Suppressor macrophage (primary cell): ENCODE data around the gene CAMK2G.
"Not testable (repeated sequence)": the region's sequence is repeated elsewhere in the genome, so short reads cannot be mapped to it uniquely, and the experiment has no call there.

Experiments used
- DNase-seq, 4 experiments: peaks; one replicate each; pipeline ENCODE4 v3.0.0-alpha.2; 2020 to 2022

Gene CAMK2G

GRCh38 chr10:73809061-73809818 lies 65.1 kb downstream of the CAMK2G start:
- DNase-seq: peak in 2 of 4 experiments; percentile 17 to 42

DNA sequence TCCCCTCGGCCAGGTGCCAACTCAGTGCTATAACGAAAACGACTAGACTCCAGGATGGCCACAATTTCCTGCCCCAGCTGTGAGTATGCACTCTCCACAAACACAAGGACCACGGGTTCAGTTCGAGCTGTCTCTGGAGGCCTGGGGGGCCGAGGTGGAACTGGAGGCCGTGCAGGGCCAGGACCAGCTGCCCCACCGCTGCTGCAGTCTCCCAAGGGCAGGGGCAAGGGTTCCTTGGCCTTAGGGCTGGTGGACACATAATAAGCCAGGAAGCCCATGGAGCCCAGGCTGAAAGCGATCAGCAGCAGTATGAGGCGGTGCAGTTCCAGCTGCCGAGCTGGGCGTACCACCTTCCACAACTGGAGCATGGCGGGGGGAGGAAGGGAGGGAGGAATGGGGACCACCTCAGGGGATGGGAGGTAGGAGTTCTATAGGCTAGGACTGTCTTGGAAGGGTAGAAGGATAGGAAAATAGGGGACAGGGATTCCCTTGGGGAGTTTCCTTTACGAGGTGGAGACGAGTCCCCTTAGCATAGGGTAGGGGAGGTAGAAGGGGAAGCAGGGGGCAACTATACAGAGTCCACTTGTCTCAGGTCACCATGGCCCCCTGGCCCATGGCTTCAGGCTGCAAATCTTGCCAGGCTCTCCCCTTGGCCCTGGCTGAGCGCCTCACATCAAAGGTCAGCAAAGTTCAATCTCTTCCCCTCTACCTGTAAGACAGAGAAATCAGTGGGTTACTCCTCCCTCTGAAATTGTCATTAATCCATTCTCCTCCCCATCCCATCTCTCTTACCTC lies 66.1 kb downstream of the CAMK2G start:
- no peak for DNase-seq

DNA sequence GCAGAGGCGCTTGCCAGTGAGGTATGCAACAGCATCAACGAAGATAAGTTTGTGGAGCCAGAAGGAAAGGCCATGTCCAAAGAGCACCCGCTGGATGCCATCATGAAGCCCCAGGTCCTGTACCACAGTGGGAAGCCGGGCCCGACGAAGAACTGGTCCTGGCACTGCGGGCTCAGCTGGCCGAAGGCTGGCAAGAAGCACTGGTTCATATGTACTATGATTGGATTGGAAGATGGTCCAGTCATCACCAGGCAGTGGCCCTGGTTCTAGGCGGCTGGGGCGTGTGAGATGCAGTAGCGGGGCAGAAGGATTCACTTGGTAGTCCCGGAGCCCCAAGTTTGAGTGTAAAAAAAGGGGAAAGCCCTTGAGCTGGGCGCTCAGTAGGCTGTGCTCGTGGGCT lies 66.9 kb downstream of the CAMK2G start:
- no peak for DNase-seq

GRCh38 chr10:73806176-73806950 lies 68.0 kb downstream of the CAMK2G start:
- DNase-seq: no peak

GRCh38 chr10:73803680-73804286 lies 70.6 kb downstream of the CAMK2G start:
- peak; percentile 25 to 71 (median 61) for DNase-seq

DNA sequence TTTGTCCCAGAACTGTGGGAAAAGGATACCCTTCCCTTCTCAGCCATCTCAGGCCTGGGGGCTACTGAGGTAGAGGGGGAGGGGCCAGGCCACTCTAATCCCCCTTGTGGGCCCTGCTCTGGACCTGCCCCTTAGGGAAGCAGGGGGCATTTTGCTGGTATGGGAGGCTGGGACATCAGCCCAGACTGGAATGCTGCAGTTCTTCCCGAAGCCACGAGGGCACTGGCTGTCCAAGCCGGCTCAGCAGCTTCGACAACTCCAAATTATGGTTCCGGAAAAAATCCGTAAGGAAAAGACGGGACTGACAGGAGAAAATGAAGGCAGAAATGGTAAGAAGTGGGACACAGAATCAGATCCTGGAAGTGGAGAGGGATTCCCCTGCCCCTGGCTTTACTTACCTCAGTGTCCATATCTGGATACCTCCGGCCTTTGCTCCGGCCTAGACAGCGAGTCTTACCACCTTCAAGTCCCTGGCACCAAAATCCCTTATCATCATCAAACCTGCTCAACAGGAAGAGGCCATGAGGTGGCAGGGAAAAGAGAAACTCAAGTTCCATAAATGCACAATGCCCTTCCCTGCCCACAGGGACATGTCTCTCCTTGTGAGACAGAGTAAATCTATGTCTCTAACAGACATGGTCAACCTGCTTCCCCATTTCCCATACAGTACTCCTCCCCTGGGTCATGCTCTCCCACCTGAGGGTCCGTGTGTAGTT lies 71.9 kb downstream of the CAMK2G start:
- DNase-seq: no peak

GRCh38 chr10:73801253-73801590 lies 73.1 kb downstream of the CAMK2G start:
- no peak for DNase-seq

- no peak for DNase-seq
Measured at GRCh38 chr10:73800560-73801252, 73.6 kb downstream of the CAMK2G start.

DNA sequence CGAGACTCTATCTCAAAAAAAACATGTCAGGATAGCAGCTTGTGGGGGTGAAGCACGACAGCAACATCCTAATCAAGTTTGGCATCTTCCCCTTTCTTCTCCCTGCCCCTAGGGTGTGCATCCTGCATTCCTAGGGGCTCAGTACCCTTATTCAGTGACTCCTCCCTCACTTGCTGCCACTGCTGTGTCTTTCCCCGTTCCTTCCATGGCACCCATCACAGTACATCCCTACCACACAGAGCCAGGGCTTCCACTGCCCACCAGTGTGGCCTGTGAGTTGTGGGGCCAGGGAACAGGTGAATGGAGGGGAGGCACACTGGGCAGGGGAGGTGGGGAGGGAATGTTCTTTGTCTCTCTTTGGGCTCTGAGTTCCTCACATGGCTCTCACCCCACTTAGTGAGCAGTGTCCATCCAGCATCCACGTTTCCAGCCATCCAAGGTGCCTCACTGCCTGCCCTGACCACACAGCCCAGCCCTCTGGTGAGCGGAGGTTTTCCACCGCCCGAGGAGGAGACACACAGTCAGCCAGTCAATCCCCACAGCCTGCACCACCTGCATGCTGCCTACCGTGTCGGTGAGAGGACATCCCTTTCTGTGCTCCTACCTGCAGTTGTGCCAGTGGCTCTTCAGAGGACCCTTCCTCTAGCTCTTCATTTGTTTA lies 74.3 kb downstream of the CAMK2G start:
- DNase-seq: no peak

DNA sequence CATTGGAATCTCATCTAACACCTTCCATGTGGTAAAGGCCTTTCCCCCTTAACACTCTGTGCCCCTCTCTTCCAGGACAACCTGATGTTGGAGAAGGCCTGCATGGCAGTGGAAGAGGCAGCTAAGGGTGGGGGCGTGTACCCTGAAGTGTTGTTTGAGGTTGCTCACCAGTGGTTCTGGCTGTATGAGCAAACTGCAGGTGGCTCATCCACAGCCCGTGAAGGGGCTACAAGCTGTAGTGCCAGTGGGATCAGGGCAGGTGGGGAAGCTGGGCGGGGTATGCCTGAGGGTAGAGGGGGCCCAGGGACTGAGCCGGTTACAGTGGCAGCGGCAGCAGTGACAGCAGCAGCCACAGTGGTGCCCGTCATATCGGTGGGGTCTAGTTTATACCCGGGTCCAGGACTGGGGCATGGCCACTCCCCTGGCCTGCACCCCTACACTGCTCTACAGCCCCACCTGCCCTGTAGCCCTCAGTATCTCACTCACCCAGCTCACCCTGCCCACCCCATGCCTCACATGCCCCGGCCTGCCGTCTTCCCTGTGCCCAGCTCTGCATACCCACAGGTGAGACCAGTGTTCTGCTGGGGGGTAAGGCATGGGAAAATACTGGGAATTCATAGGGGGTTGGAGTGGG lies 75.3 kb downstream of the CAMK2G start:
- no peak for DNase-seq

DNA sequence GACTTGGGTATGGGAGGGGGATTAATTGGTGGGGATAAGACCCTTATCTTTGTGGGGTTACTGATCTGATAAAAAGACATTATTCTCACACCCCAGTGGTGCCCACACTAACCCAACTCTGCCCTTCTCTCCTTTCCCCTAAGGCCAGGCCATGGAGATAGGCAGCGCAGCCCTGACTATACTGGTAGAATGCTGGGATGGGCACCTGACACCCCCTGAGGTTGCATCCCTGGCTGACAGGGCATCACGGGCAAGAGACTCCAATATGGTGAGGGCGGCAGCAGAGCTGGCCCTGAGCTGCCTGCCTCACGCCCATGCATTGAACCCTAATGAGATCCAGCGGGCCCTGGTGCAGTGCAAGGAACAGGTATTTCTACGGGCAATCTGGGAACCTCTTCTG lies 76.3 kb downstream of the CAMK2G start:
- no peak for DNase-seq

DNA sequence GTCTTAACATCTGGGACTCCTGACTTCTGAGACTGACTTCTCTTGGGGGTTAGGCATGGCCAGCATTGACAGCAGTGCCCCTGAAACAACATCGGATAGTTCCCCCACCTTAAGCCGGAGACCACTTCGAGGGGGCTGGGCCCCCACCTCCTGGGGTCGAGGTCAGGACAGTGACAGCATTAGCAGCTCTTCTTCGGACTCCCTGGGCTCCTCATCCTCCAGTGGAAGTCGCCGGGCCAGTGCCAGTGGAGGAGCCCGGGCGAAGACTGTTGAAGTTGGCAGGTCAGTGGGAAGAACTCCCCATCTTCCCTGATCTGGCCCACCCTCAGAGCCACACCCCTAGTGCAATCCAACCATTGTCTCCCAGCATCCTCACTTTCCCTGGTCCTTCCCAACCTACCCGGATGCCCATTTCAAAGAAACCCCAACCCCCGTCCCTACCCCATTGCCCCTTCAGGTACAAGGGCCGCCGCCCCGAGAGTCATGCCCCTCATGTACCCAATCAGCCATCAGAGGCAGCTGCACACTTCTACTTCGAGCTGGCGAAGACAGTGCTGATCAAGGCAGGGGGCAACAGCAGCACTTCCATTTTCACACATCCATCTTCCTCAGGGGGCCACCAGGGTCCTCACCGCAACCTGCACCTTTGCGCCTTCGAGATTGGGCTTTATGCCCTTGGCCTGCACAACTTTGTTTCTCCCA lies 76.9 kb downstream of the CAMK2G start:
- DNase-seq: no peak

GRCh38 chr10:73796766-73797165 lies 77.6 kb downstream of the CAMK2G start:
- DNase-seq: no peak

- DNase-seq: not testable (repeated sequence)
Measured at GRCh38 chr10:73796035-73796434, 78.3 kb downstream of the CAMK2G start.

DNA sequence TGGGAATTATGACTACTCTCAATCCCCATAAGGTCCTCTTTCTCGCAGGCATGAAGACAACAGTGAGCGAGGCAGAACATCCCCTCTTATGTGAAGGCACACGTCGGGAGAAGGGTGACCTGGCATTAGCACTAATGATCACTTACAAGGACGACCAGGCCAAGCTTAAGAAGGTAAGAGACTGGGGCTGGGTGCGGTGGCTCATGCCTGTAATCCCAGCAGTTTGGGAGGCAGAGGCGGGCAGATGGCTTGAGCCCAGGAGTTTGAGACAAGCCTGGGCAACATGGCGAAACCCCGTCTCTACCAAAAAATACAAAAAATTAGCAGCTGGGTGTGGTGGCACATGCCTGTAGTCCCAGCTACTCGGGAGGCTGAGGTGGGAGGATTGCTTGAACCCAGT lies 78.9 kb downstream of the CAMK2G start:
- DNase-seq: not testable (repeated sequence)

DNA sequence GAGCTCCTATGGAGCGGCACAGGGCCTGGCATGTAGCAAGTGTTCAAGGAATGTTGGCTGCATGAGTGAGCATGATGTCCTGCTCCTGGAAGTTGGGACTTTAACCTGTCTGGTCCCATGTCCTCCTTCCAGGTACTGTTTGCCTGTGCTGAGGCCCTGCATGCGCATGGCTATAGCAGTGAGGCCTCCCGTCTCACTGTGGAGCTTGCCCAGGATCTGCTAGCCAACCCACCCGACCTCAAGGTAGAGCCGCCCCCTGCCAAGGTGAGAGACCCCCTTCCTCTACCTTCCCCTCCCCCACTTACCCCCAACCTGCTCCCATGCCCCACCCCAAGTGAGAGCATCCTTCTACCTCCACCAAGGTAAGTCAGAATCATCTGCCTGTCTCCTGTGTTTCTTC lies 80.9 kb downstream of the CAMK2G start:
- no peak for DNase-seq

- DNase-seq: no peak
Measured at GRCh38 chr10:73791871-73792400, 82.4 kb downstream of the CAMK2G start.

- no peak for DNase-seq
Measured at GRCh38 chr10:73790886-73791625, 83.3 kb downstream of the CAMK2G start.

DNA sequence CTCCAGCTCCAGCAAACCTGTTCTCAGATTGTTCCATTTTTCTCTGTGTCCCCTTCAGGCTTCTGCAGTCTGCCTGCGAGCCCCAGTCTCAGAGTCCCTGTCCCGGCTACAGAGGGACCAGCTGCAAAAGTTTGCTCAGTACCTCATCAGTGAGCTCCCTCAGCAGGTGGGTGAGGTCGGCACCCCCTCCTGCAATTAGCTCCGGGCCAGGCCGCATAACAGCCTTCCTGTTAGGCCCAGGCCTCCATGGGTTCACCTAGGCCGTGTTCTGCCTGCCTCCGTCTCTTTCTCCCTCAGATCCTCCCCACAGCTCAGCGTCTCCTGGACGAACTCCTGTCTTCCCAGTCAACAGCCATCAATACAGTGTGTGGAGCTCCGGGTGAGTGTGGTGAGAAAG lies 84.7 kb downstream of the CAMK2G start:
- no peak for DNase-seq
